Stimulated activated CD4-positive, alpha-beta T cell treated with anti-CD3 and anti-CD28 coated beads, TNF-alpha, amount 100 ng/mL, for 4 hours (primary cell): ENCODE results near the gene GBF1.
"Not testable (repeated sequence)": the region's sequence is repeated elsewhere in the genome, so short reads cannot be mapped to it uniquely, and the experiment has no call there.

Experiments used
- DNase-seq, 3 experiments: peaks; one replicate each; pipeline ENCODE4 v3.0.0-alpha.2; 2020; ENCODE audit warnings: low read depth in 3 of 3

Gene GBF1

GRCh38 chr10:102302611-102303010, 57.3 kb downstream of the GBF1 start:
- no peak for DNase-seq

- DNase-seq: no peak
Observed at GRCh38 chr10:102306006-102306405, 60.7 kb downstream of the GBF1 start.

- no peak for DNase-seq
Observed at GRCh38 chr10:102306710-102307109, 61.4 kb downstream of the GBF1 start.

- DNase-seq: not testable (repeated sequence)
Observed at GRCh38 chr10:102308318-102308717, 63.0 kb downstream of the GBF1 start.

GRCh38 chr10:102309236-102309635, 63.9 kb downstream of the GBF1 start:
- DNase-seq: no peak

GRCh38 chr10:102309916-102310315, 64.6 kb downstream of the GBF1 start:
- no peak for DNase-seq

GRCh38 chr10:102310361-102311024, 65.2 kb downstream of the GBF1 start:
- DNase-seq: no peak

- DNase-seq: no peak
Observed at GRCh38 chr10:102311025-102311420, 65.7 kb downstream of the GBF1 start.

GRCh38 chr10:102312683-102313082, 67.4 kb downstream of the GBF1 start:
- no peak for DNase-seq

- DNase-seq: no peak
Observed at GRCh38 chr10:102313221-102313896, 68.0 kb downstream of the GBF1 start.

- DNase-seq: no peak
Observed at GRCh38 chr10:102314801-102315200, 69.5 kb downstream of the GBF1 start.

- no peak for DNase-seq
Observed at GRCh38 chr10:102316421-102316820, 71.1 kb downstream of the GBF1 start.

- DNase-seq: no peak
Observed at GRCh38 chr10:102322914-102323313, 77.6 kb downstream of the GBF1 start.

- no peak for DNase-seq
Observed at GRCh38 chr10:102324061-102324460, 78.7 kb downstream of the GBF1 start.

- DNase-seq: no peak
Observed at GRCh38 chr10:102326031-102326430, 80.7 kb downstream of the GBF1 start.

- DNase-seq: no peak
Observed at GRCh38 chr10:102327002-102327401, 81.7 kb downstream of the GBF1 start.

GRCh38 chr10:102327641-102328040, 82.3 kb downstream of the GBF1 start:
- DNase-seq: no peak

- DNase-seq: no peak
Observed at GRCh38 chr10:102332772-102333171, 87.4 kb downstream of the GBF1 start.

- DNase-seq: no peak
Observed at GRCh38 chr10:102334101-102334500, 88.8 kb downstream of the GBF1 start.

GRCh38 chr10:102335184-102335583, 89.9 kb downstream of the GBF1 start:
- DNase-seq: no peak

GRCh38 chr10:102341038-102341688, 95.8 kb downstream of the GBF1 start:
- DNase-seq: no peak

GRCh38 chr10:102342458-102342857, 97.1 kb downstream of the GBF1 start:
- no peak for DNase-seq

GRCh38 chr10:102342958-102343357, 97.6 kb downstream of the GBF1 start:
- DNase-seq: no peak
